ENCODE measurements around the gene GRIK3. TPM values are rescaled to one million over a fixed set of nuclear protein-coding genes. Genes with fewer than 3 reads are reported as not detected.

GRIK3 gene
- total RNA-seq, 1 donor from 2014 or later: not detected

DNA sequence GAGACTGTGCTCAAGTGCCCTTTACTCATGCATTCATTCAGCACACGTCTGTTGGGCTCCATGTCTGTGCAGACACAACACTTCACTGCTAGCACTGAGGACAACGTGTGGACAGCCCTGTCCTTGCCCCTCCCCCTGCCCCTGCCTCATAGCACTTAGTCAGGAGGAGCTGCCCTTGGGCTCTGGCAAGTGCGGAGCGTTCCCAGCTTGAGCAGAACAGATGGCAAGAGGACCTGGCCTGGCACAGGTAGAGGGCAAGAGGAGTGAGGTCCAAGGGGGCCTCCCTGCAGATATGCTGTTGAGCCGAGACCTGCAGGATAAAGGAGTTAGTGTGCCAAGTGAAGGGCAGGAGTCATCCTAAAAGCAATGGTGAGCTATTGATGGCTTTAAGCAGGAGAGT lies 81.3 kb downstream of the GRIK3 start:
- Mint-ChIP-seq H3K36me3 (ENCODE audit: low read depth) (no peaks in the 10 kb centered on the region), H3K4me1 (ENCODE audit: low read depth) (no peaks in the 10 kb centered on the region), H3K27me3 (ENCODE audit: insufficient read depth) (no peaks in the 10 kb centered on the region), H3K27ac (no peak overlapping the region), H3K4me3 (no peak overlapping the region), H3K9me3 (no peaks in the 10 kb centered on the region)
- no peak for DNase-seq (ENCODE audit: low spot score)
- intact Hi-C loops (cut with micrococcal nuclease): no loop called here

DNA sequence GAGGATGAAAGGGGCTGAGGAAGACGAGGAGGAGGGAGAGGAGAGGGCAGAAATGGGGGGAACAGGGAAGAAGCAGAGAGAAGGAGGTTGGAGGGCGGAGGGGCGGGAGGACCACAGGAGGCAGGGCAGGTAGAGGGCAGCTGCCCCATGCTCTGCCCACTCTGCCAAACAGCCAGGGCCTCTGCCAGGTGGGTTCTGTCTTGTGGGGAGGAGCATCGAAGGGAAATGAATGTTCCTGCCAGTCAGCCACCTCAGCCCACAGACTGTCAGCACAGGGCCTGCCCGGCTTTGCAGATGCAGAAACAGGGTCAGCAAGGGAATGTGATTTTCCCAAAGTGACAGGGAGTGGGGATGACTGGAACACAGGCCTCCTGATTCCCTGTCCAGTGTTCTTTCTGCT lies 82.6 kb downstream of the GRIK3 start:
- H3K4me3 Mint-ChIP-seq: no peak overlapping the region
- intact Hi-C loops (cut with micrococcal nuclease): no loop called here
- no peaks in the 10 kb centered on the region for H3K27me3 Mint-ChIP-seq (ENCODE audit: insufficient read depth)
- no peaks in the 10 kb centered on the region for H3K4me1 Mint-ChIP-seq (ENCODE audit: low read depth)
- no peaks in the 10 kb centered on the region for H3K36me3 Mint-ChIP-seq (ENCODE audit: low read depth)
- no peaks in the 10 kb centered on the region for H3K9me3 Mint-ChIP-seq
- H3K27ac Mint-ChIP-seq: no peak overlapping the region
- no peak for DNase-seq (ENCODE audit: low spot score)

DNA sequence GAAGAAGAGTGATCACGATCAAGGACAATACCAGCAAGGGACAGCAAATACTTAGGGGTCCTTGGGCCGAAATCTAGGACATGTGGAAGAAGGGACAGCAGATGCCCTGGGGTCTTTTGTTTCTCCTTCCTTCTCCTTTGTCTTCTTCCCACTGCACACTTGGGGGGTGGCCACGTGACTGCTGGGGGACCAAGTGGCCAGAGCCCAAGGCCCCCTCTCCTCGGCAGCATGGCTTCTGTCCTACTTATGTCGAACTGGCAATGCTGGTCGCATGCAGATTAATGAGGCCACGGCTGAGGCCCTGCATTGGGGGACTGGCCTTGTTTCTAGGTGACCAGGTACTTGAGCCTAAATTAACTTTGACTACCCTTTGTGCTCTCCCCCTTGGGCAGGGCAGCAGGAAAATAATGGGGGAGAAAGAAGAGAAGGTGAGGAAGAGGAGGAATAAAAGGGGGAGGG lies 83.0 kb downstream of the GRIK3 start:
- H3K27ac Mint-ChIP-seq: no peak overlapping the region
- intact Hi-C loops (cut with micrococcal nuclease): no loop called here
- no peaks in the 10 kb centered on the region for H3K27me3 Mint-ChIP-seq (ENCODE audit: insufficient read depth)
- no peaks in the 10 kb centered on the region for H3K36me3 Mint-ChIP-seq (ENCODE audit: low read depth)
- DNase-seq (ENCODE audit: low spot score): no peak
- no peaks in the 10 kb centered on the region for H3K4me1 Mint-ChIP-seq (ENCODE audit: low read depth)
- no peak overlapping the region for H3K4me3 Mint-ChIP-seq
- no peaks in the 10 kb centered on the region for H3K9me3 Mint-ChIP-seq

DNA sequence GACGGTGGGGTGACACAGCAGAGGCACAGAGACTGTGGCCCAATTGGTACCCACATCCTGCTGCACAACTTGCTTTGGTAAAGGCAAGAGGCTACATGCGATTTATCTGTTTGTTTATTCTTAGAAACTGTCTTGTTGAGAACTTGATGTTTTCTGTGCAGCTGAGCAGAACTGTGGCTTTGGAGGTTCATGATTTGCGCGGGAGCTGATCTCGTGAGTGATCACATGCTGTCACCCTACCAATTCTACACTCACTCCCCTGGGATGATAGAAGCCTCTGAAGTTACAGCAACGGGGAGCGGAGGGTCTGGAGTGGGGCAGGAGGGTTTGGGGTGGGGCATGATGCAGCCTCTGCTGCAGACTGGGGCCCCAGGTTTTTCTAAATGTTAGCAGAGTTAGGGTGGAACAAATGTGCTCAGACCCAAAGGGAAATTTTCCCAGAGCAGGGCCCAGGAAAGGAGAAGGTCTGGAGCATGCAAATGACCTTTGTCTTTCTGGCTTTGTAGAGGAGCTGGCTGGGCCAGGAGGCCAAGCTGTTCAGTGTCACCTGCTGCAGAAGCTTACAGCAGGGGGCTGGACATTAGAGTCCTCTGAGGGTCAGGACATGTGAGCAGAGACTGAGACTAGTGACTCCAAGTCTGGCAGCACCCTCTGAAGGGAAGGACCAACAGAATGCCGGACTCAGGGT lies 83.6 kb downstream of the GRIK3 start:
- H3K27me3 Mint-ChIP-seq (ENCODE audit: insufficient read depth): no peaks in the 10 kb centered on the region
- H3K36me3 Mint-ChIP-seq (ENCODE audit: low read depth): no peaks in the 10 kb centered on the region
- no peaks in the 10 kb centered on the region for H3K9me3 Mint-ChIP-seq
- DNase-seq (ENCODE audit: low spot score): no peak
- no peaks in the 10 kb centered on the region for H3K4me1 Mint-ChIP-seq (ENCODE audit: low read depth)
- intact Hi-C loops (cut with micrococcal nuclease): no loop called here
- no peak overlapping the region for H3K4me3 Mint-ChIP-seq
- no peak overlapping the region for H3K27ac Mint-ChIP-seq

DNA sequence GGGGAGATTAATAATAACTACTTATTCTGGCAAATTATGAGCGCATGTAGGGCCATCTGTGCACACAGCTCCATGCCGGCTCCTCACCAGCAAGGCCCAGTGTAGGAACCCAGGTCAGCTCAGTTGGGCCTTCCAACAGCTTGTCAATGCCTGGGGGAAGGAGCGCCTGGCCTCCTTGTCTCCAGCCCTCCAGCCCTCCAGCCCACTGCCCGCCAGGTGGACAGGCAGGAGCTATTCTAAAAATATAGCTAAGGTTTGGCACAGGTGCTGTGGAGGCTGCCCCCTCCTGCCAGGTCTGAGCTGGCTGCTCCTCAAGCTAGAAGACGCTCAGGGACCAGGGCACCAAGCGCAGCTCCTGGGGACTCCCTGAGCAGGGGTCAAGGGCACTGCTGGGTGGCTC lies 85.7 kb downstream of the GRIK3 start:
- Mint-ChIP-seq H3K4me1 (ENCODE audit: low read depth) (no peaks in the 10 kb centered on the region), H3K27ac (no peak overlapping the region), H3K36me3 (ENCODE audit: low read depth) (no peaks in the 10 kb centered on the region), H3K9me3 (no peaks in the 10 kb centered on the region), H3K27me3 (ENCODE audit: insufficient read depth) (no peaks in the 10 kb centered on the region), H3K4me3 (no peak overlapping the region)
- intact Hi-C loops (cut with micrococcal nuclease): no loop called here
- no peak for DNase-seq (ENCODE audit: low spot score)

DNA sequence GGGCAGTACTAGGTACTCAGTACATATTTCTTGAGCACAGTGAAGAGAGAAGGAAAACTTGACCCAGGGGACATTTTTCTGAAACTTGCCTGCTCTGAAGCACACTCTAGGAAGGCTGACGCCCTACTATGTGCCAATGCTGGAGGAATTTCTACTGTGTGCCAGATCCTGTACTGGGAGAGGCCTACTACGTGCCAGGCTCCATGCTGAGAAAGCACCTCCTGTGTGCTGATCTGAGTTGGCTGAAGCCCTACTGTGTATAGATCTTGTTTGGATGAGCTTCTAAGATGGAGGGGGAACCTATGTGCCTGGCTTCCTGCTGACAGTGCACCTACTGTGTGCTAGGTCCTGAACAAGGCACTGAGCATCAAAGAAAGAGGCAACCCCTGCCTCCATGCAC lies 86.2 kb downstream of the GRIK3 start:
- no peaks in the 10 kb centered on the region for H3K27me3 Mint-ChIP-seq (ENCODE audit: insufficient read depth)

DNA sequence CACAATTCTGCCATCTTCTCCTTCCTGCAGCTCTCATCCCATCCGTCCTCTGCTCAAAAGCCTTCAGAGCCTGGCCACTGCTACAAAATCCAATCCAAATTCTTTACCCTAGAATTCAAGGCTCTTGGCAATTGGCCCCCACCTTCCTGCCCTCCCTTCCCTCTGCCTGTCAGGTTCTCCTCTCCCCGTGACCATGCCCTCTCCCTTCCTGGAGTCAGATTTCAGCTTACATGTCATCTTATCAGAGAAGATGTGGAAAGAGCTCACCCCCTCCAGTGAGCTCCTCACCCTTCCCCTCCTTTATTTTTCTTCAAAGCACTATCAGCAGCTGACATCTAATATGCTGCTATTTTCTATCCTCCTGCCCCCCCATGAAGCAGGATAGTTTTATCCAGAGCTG lies 86.9 kb downstream of the GRIK3 start:
- Mint-ChIP-seq H3K27me3 (ENCODE audit: insufficient read depth) (no peaks in the 10 kb centered on the region), H3K4me3 (no peak overlapping the region), H3K4me1 (ENCODE audit: low read depth) (no peaks in the 10 kb centered on the region), H3K9me3 (no peaks in the 10 kb centered on the region), H3K36me3 (ENCODE audit: low read depth) (no peaks in the 10 kb centered on the region), H3K27ac (no peak overlapping the region)
- no peak for DNase-seq (ENCODE audit: low spot score)
- intact Hi-C loops (cut with micrococcal nuclease): no loop called here

More for the DNA sequence above, 86.2 kb downstream of the GRIK3 start:
- Mint-ChIP-seq H3K36me3 (ENCODE audit: low read depth) (no peaks in the 10 kb centered on the region), H3K4me1 (ENCODE audit: low read depth) (no peaks in the 10 kb centered on the region), H3K27ac (no peak overlapping the region), H3K4me3 (no peak overlapping the region), H3K9me3 (no peaks in the 10 kb centered on the region)
- DNase-seq (ENCODE audit: low spot score): no peak
- intact Hi-C loops (cut with micrococcal nuclease): no loop called here

DNA sequence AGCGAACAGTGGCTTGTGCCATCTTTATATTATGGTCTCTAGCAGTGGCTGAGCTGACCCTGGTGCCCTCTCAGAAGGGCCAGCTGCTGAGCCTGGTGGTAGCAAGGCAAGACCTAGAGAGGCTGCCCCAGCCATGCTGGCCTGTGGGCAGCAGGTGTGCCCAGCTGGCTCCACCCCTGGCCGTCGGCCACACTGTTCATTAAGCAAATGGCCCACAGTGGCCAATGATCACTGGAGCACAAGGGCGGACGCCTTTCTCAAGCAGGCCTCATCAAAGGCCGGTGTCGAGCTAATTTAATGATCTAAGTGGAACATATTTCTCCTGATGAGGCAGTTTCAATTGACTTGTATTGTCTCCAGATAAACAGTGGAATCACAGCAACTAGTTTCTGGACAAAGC lies 89.4 kb downstream of the GRIK3 start:
- Mint-ChIP-seq H3K36me3 (ENCODE audit: low read depth) (no peaks in the 10 kb centered on the region), H3K9me3 (no peaks in the 10 kb centered on the region), H3K27me3 (ENCODE audit: insufficient read depth) (peaks cover 3% of the 10 kb centered on the region), H3K4me3 (no peak overlapping the region), H3K4me1 (ENCODE audit: low read depth) (no peaks in the 10 kb centered on the region), H3K27ac (no peak overlapping the region)
- DNase-seq (ENCODE audit: low spot score): no peak
- intact Hi-C loops (cut with micrococcal nuclease): no loop called here

DNA sequence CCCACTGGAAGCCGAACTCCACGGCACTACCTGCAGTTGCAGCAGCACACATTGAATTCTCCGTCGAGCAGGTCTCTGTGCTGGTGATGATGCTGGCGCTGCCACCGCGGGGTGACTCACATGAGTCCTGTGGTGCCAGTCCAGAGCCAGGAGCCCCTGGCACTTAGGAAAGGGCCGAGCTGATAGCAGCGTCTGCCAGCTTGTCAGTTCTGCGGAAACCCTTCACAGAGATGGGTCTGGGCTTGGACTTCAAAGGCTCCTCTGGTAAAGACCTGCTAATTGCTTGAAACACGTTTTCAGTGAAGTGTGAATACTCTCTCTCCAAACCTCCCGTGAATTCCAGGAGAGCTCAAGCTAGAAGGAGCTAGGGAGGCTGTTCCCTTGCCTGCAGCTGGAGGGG lies 92.2 kb downstream of the GRIK3 start:
- Mint-ChIP-seq H3K9me3 (no peaks in the 10 kb centered on the region), H3K4me1 (ENCODE audit: low read depth) (no peaks in the 10 kb centered on the region), H3K27ac (no peak overlapping the region), H3K4me3 (no peak overlapping the region), H3K36me3 (ENCODE audit: low read depth) (no peaks in the 10 kb centered on the region), H3K27me3 (ENCODE audit: insufficient read depth) (peaks cover 7% of the 10 kb centered on the region)
- intact Hi-C loops (cut with micrococcal nuclease): no loop called here
- no peak for DNase-seq (ENCODE audit: low spot score)

DNA sequence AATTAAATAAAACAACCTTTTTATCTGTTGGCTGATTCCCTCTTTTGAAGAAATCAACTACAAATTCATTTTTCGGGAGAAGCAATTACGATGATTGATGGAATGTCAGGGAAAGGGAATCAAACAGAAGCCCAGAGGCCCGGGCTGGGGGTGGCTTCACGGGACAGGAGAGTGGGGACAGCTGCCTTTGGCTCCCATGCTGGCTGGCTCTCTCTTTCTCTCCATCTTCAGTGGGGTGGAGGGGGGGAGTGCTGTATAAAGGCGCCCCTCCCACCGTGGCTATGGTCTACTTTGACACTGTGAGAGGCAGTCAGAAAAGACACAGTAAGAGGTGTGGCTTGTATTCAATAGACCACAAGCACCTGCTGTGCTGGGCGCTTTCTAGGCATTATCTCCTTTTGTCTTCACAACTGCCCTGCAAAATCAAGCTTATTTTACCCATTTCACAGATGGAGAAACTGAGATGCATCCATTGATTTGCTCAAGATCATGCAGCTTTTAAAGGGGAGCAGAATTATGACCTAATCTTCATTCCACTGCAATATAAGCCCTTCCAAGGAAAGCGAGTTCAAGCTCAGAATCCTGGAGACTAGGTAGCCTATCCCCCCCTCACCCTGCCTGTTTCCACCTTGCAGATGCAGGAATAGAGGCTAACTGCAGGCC lies 92.9 kb downstream of the GRIK3 start:
- H3K4me1 Mint-ChIP-seq (ENCODE audit: low read depth): no peaks in the 10 kb centered on the region
- DNase-seq (ENCODE audit: low spot score): no peak
- intact Hi-C loops (cut with micrococcal nuclease): no loop called here
- H3K36me3 Mint-ChIP-seq (ENCODE audit: low read depth): no peaks in the 10 kb centered on the region
- H3K9me3 Mint-ChIP-seq: no peaks in the 10 kb centered on the region
- H3K27ac Mint-ChIP-seq: no peak overlapping the region
- peaks cover 9% of the 10 kb centered on the region for H3K27me3 Mint-ChIP-seq (ENCODE audit: insufficient read depth)
- H3K4me3 Mint-ChIP-seq: no peak overlapping the region

DNA sequence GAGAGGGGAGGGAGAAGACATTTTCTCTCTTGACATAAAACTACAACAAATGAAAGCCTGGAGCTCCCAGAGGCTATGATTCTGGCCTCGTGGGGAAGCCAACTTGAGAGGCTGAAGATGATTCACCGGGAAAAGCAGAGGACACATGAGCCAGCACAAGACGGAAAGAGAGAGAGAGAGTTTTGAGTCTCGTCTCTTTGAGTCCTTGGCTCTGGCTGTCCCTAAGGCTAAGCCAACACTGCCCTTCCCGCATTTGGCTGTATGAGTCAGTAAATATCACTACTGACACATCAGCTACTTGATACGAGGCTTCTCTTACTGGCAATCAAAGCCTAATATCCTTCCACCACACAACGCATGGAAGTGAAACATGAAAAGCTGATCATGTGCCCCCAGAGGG lies 95.5 kb downstream of the GRIK3 start:
- peaks cover 9% of the 10 kb centered on the region for H3K27me3 Mint-ChIP-seq (ENCODE audit: insufficient read depth)
- H3K4me1 Mint-ChIP-seq (ENCODE audit: low read depth): no peaks in the 10 kb centered on the region
- DNase-seq (ENCODE audit: low spot score): no peak
- no peak overlapping the region for H3K27ac Mint-ChIP-seq
- intact Hi-C loops (cut with micrococcal nuclease): no loop called here
- no peaks in the 10 kb centered on the region for H3K36me3 Mint-ChIP-seq (ENCODE audit: low read depth)
- H3K9me3 Mint-ChIP-seq: no peaks in the 10 kb centered on the region
- H3K4me3 Mint-ChIP-seq: no peak overlapping the region

DNA sequence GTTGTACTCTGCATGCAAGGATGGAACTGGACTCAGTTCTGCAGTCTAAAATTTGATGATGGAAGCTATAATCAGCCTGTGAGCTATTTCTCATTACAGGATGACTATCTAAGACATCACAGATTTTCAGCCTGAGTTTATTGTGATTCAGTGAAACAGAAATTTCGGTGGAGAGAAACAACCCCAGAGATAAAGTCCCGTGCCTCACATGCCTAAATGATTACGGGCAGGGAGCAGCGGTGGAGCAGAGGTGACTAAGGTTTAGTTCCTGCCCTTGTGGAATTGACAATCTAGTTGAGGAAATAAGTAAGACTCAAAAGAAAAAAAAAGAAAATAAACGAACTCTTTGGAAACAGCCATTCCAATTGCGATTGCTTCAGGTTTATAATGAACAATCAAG lies 96.9 kb downstream of the GRIK3 start:
- Mint-ChIP-seq H3K9me3 (no peaks in the 10 kb centered on the region), H3K36me3 (ENCODE audit: low read depth) (no peaks in the 10 kb centered on the region), H3K27ac (no peak overlapping the region), H3K4me1 (ENCODE audit: low read depth) (no peaks in the 10 kb centered on the region), H3K27me3 (ENCODE audit: insufficient read depth) (peaks cover 9% of the 10 kb centered on the region), H3K4me3 (no peak overlapping the region)
- intact Hi-C loops (cut with micrococcal nuclease): no loop called here
- DNase-seq (ENCODE audit: low spot score): no peak

DNA sequence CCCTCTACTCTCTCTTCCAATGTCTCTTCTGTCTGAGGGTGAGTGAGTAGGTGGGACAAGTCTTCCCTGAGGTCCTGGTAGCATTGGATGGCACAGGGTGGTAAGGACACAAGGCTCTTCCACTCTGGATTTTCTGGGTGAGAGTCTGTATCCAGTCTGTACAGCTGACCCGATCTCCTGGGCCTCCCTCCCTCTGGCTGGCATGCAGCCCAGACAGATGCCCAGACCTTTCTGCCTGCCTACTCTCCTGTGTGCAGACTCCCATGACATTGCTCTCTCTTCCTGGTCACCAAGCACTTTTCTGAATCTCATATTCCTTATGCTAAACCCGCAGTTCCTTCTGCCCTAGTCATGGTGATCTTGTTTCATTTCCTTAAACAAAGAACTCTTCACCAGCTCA lies 100.3 kb downstream of the GRIK3 start:
- no peak overlapping the region for H3K4me3 Mint-ChIP-seq
- DNase-seq (ENCODE audit: low spot score): no peak
- intact Hi-C loops (cut with micrococcal nuclease): no loop called here
- H3K9me3 Mint-ChIP-seq: no peaks in the 10 kb centered on the region
- H3K36me3 Mint-ChIP-seq (ENCODE audit: low read depth): no peaks in the 10 kb centered on the region
- peaks cover 6% of the 10 kb centered on the region for H3K27me3 Mint-ChIP-seq (ENCODE audit: insufficient read depth)
- no peaks in the 10 kb centered on the region for H3K4me1 Mint-ChIP-seq (ENCODE audit: low read depth)
- H3K27ac Mint-ChIP-seq: no peak overlapping the region

DNA sequence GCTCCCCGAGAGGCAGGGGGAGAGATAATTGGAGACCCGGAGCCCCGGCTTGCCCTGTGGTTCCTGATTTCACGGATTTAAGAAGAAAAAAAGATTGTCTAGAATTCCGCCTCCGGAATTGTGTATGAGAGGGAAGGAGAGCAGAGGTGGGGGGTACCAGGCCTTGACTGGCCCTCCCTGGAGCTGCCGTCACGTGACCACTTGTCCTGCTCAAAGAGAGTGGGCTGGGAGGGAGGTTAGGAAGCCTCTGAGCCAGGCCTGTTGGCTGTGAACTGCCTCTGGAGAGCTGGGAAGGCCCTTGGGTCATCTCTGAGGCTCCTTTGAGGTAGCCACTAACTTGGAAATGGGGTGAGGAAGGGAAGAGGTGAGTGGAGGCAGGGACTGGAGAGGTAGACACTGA lies 106.5 kb downstream of the GRIK3 start:
- H3K9me3 Mint-ChIP-seq: no peaks in the 10 kb centered on the region
- no peak overlapping the region for H3K27ac Mint-ChIP-seq
- no peak for DNase-seq (ENCODE audit: low spot score)
- H3K4me1 Mint-ChIP-seq (ENCODE audit: low read depth): no peaks in the 10 kb centered on the region
- H3K27me3 Mint-ChIP-seq (ENCODE audit: insufficient read depth): no peaks in the 10 kb centered on the region
- no peaks in the 10 kb centered on the region for H3K36me3 Mint-ChIP-seq (ENCODE audit: low read depth)
- intact Hi-C loops (cut with micrococcal nuclease): no loop called here
- no peak overlapping the region for H3K4me3 Mint-ChIP-seq

All from activated T-helper 1 cell treated with anti-CD3 and anti-CD28 coated beads, Interleukin-12 subunit alpha, Interleukin-12 subunit beta, Interleukin-2, Interleukin-4 antibody, amounts not matched to agents 30 ng/mL and 10 ng/mL and 1 ng/mL, durations not matched to agents 14 hours and 24 hours and 36 hours (primary cell).